ENCODE results near the gene CA10. TPM values are rescaled to one million over a fixed set of nuclear protein-coding genes. Genes with fewer than 3 reads are reported as not detected.

Gene CA10
- total and polyA plus RNA-seq, 9 of the 15 experiments (the other 6 are each of a cell fraction or from before 2014, with no cell fraction given): not detected

DNA sequence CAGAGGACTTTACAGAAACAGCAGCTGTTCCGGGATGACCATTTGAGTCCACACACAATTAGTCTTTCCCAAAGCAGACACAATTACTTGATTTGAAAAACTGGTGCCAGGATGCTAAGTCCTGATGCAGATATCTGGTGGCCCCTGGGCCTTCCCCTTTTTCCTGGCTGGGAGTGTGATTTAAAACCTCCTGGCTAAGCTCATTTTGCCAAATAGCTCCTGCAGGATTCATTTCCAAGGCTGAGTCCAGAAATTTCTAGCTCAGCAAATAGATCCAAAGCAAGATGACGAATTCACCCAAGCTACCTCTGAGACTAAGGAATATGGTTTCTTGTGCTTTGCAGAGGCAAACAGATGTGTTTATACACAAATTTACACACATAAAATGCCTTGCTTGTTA, 422.2 kb downstream of the CA10 start:
- H3K27me3 ChIP-seq (ENCODE audit: control insufficient read depth in 2 of 2, insufficient read depth in 2 of 2, low read length in 2 of 2): no peaks in the 10 kb centered on the region
- in situ Hi-C loops (cut with MboI): no loop called here
- H3K9me1 ChIP-seq (ENCODE audit: control insufficient read depth, insufficient read depth, low read length): no peaks in the 10 kb centered on the region
- no peak overlapping the region for H2AFZ ChIP-seq (ENCODE audit: low read depth, low read length)
- BruUV-seq (replicated peaks): no TSS peak
- ChIA-PET POLR2A (no interaction called here), CTCF (ENCODE audit: low intra/inter-chr PET ratio) (no interaction called here)
- H3K79me2 ChIP-seq (ENCODE audit: control insufficient read depth, insufficient read depth, low read length): no peaks in the 10 kb centered on the region
- H3K4me3 ChIP-seq: no peak overlapping the region
- intact Hi-C loops (cut with micrococcal nuclease): no loop called here
- no peaks in the 10 kb centered on the region for H4K20me1 ChIP-seq (replicated peaks; ENCODE audit: control insufficient read depth, insufficient read depth, low read length)
- no peak overlapping the region for H3K27ac ChIP-seq (ENCODE audit: extremely low read depth, low read depth, low read length)
- no peaks in the 10 kb centered on the region for H3K4me1 ChIP-seq (replicated peaks in 1 of 2; ENCODE audit: control insufficient read depth in 2 of 2, insufficient read depth in 2 of 2, low read length in 2 of 2)
- H3K4me2 ChIP-seq (ENCODE audit: insufficient read depth, low read length): no peak overlapping the region
- DNase-seq (ENCODE audit: extremely low read depth in 1 of 4, low spot score in 3 of 4) (no peak), ATAC-seq (no peak), FAIRE-seq (no peak)
- H3K36me3 ChIP-seq (ENCODE audit: control insufficient read depth, insufficient read depth, low read length): no peaks in the 10 kb centered on the region
- no peak overlapping the region for H3K9ac ChIP-seq (ENCODE audit: insufficient read depth in 1 of 2, low read depth in 2 of 2, low read length in 2 of 2)
- no peaks in the 10 kb centered on the region for H3K9me3 ChIP-seq (replicated peaks; ENCODE audit: control insufficient read depth, insufficient read depth, low read depth, low read length)
- 0% methylated on average over 2 of the region's 2 CpGs for WGBS (ENCODE audit: insufficient coverage, low coverage, missing lambda C conversion rate)
- TF ChIP-seq MED1 (CRISPR knock-in tag; IDR thresholded peaks at IDR 0.05; ENCODE audit: borderline replicate concordance) (no peak), CCNT2 (IDR thresholded peaks at IDR 0.05; ENCODE audit: borderline replicate concordance, extremely low read depth, insufficient read length, low read depth, low read length) (no peak), PHB (CRISPR knock-in tag; IDR thresholded peaks at IDR 0.05) (no peak), HCFC1 (IDR thresholded peaks at IDR 0.05; ENCODE audit: low read depth, low read length) (no peak), WHSC1 (IDR thresholded peaks at IDR 0.05; ENCODE audit: low read length) (no peak), CREB1 (IDR thresholded peaks at IDR 0.05) (no peak), CREB1 (CRISPR knock-in tag; IDR thresholded peaks at IDR 0.05) (no peak), ZNF57 (CRISPR knock-in tag; IDR thresholded peaks at IDR 0.05) (no peak), PHF8 (IDR thresholded peaks at IDR 0.05; ENCODE audit: borderline replicate concordance, low read length) (no peak), SIX5 (IDR thresholded peaks at IDR 0.05; ENCODE audit: borderline replicate concordance in 1 of 2, insufficient read depth in 1 of 2, low read depth in 1 of 2, low read length in 2 of 2) (no peak), SNIP1 (IDR thresholded peaks at IDR 0.05; ENCODE audit: low read depth) (no peak)
- TF ChIP-seq, protein P1, sequence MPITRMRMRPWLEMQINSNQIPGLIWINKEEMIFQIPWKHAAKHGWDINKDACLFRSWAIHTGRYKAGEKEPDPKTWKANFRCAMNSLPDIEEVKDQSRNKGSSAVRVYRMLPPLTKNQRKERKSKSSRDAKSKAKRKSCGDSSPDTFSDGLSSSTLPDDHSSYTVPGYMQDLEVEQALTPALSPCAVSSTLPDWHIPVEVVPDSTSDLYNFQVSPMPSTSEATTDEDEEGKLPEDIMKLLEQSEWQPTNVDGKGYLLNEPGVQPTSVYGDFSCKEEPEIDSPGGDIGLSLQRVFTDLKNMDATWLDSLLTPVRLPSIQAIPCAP (CRISPR knock-in tag; IDR thresholded peaks at IDR 0.05; ENCODE audit: borderline replicate concordance): no peak
- TF ChIP-seq, protein P2, sequence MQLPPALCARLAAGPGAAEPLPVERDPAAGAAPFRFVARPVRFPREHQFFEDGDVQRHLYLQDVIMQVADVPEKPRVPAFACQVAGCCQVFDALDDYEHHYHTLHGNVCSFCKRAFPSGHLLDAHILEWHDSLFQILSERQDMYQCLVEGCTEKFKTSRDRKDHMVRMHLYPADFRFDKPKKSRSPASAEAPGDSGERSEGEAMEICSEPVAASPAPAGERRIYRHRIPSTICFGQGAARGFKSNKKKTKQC (CRISPR knock-in tag; IDR thresholded peaks at IDR 0.05): no peak

Data from K562 (cell line).